AG04449 (cell line): ENCODE data around the gene MRPL51.
"Not testable (repeated sequence)": the region's sequence is repeated elsewhere in the genome, so short reads cannot be mapped to it uniquely, and the experiment has no call there.

ENCODE experiments used
- CTCF ChIA-PET: fragments of 350-600 bp; formaldehyde crosslinking; extraction: SDS; loops from one replicate; lab custom pipeline; 2021; ENCODE audit warnings: antibody characterized with exemption; lab: Yijun Ruan, JAX
- POLR2A ChIA-PET: fragments of 400-600, 350-600 bp; formaldehyde crosslinking; extraction: SDS; loops from one replicate; lab custom pipeline; 2020; ENCODE audit warnings: antibody characterized with exemption, inconsistent platforms; lab: Yijun Ruan, JAX
- DNase-seq: peaks from one replicate; pipeline ENCODE4 v3.0.0-alpha.2; 2010; ENCODE audit warnings: low read depth, low spot score
- H3K4me3 ChIP-seq: 2 replicates; pipeline ENCODE4 v1.5.1; 2011; ENCODE audit warnings: low read depth, mild to moderate bottlenecking, control low read depth, low read length
- TF ChIP-seq, protein P1 (sequence below): IDR thresholded peaks from one replicate; pipeline ENCODE4 v1.5.1; 2011; ENCODE audit warnings: mild to moderate bottlenecking, moderate library complexity, low read length, control low read depth, inconsistent platforms; ENCODE audit not compliant: insufficient read depth; ENCODE audit errors: missing control alignments

The MRPL51 gene

DNA sequence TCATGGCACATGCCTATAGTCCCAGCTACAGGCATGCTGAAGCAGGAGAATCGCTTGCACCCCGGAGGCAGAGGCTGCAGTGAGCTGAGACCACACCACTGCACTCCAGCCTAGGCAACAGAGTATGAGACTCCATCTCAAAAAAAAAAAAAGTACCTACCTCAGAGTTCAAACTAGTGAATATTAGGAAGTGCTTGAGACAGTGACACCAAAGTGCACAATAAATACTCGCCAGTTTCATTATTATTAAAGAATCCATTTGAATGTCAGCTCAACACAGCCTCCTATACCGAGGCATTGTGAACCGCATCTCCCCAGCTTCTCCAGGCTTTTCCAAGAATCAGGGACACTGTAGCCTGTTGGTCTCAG is 46.2 kb upstream of the MRPL51 start:
- CTCF ChIA-PET = interaction anchor here (0.6 to 8.6 kb wide), 7 partner anchors 10 to 119 kb away, joined by 3 to 235 read pairs (median 4); partner anchors contain the start of genes CD27 and IFFO1
- POLR2A ChIA-PET = interaction anchor here (1.1 to 8.1 kb wide), 7 partner anchors 11 to 312 kb away, joined by 3 to 359 read pairs (median 7); partner anchors contain the start of genes CDCA3, IFFO1, MRPL51 and USP5
- no peak for DNase-seq
- TF ChIP-seq, protein P1, sequence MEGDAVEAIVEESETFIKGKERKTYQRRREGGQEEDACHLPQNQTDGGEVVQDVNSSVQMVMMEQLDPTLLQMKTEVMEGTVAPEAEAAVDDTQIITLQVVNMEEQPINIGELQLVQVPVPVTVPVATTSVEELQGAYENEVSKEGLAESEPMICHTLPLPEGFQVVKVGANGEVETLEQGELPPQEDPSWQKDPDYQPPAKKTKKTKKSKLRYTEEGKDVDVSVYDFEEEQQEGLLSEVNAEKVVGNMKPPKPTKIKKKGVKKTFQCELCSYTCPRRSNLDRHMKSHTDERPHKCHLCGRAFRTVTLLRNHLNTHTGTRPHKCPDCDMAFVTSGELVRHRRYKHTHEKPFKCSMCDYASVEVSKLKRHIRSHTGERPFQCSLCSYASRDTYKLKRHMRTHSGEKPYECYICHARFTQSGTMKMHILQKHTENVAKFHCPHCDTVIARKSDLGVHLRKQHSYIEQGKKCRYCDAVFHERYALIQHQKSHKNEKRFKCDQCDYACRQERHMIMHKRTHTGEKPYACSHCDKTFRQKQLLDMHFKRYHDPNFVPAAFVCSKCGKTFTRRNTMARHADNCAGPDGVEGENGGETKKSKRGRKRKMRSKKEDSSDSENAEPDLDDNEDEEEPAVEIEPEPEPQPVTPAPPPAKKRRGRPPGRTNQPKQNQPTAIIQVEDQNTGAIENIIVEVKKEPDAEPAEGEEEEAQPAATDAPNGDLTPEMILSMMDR = no peak
- H3K4me3 ChIP-seq = 0 out of 2 replicates have a peak overlapping the region, but pooled peaks have one; percentile 6

DNA sequence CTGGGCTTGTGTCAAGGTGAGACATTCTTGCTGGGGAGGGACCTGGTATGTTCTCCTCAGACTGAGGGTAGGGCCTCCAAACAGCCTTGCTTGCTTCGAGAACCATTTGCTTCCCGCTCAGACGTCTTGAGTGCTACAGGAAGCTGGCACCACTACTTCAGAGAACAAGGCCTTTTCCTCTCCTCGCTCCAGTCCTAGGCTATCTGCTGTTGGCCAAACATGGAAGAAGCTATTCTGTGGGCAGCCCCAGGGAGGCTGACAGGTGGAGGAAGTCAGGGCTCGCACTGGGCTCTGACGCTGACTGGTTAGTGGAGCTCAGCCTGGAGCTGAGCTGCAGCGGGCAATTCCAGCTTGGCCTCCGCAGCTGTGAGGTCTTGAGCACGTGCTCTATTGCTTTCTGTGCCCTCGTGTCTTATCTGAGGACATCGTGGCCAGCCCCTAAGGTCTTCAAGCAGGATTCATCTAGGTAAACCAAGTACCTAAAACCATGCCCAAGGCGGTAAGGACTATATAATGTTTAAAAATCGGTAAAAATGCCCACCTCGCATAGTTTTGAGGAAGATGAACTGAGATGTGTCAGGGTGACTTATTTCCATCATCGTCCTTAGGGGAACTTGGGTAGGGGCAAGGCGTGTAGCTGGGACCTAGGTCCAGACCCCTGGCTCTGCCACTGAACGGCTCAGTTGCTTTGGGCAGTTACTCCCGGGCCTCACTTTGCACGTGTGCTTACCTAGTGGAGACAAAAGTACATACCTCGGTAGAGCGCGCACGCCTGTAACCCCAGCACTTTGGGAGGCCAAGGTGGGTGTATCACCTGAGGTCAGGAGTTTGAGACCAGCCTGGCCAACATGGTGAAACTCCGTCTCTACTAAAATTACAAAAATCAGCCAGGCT is 45.6 kb upstream of the MRPL51 start:
- ChIA-PET POLR2A (interaction anchor here (0.7 to 8.1 kb wide), 8 partner anchors 12 to 313 kb away, joined by 3 to 359 read pairs (median 6); partner anchors contain the start of genes CDCA3, IFFO1, MRPL51 and NOP2), CTCF (interaction anchor here (1.1 to 8.6 kb wide), 9 partner anchors 13 to 118 kb away, joined by 3 to 235 read pairs (median 4); partner anchors contain the start of genes CD27 and IFFO1)
- H3K4me3 ChIP-seq = peak overlapping the region; percentile 25
- no peak for DNase-seq
- TF ChIP-seq, protein P1 = no peak

DNA sequence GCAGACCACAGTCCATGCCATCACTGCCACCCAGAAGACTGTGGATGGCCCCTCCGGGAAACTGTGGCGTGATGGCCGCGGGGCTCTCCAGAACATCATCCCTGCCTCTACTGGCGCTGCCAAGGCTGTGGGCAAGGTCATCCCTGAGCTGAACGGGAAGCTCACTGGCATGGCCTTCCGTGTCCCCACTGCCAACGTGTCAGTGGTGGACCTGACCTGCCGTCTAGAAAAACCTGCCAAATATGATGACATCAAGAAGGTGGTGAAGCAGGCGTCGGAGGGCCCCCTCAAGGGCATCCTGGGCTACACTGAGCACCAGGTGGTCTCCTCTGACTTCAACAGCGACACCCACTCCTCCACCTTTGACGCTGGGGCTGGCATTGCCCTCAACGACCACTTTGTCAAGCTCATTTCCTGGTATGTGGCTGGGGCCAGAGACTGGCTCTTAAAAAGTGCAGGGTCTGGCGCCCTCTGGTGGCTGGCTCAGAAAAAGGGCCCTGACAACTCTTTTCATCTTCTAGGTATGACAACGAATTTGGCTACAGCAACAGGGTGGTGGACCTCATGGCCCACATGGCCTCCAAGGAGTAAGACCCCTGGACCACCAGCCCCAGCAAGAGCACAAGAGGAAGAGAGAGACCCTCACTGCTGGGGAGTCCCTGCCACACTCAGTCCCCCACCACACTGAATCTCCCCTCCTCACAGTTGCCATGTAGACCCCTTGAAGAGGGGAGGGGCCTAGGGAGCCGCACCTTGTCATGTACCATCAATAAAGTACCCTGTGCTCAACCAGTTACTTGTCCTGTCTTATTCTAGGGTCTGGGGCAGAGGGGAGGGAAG is 44.7 kb upstream of the MRPL51 start:
- ChIA-PET CTCF (interaction anchor here (0.5 to 8.6 kb wide), 17 partner anchors 11 to 202 kb away, joined by 3 to 235 read pairs (median 3); partner anchors contain the start of genes CD27, IFFO1, MRPL51 and NOP2), POLR2A (interaction anchor here (0.6 to 8.1 kb wide), 7 partner anchors 13 to 114 kb away, joined by 3 to 359 read pairs (median 7); partner anchors contain the start of genes IFFO1, MRPL51, NOP2 and VAMP1)
- not testable (repeated sequence) for DNase-seq
- TF ChIP-seq, protein P1 = peak; percentile 62
- peak overlapping the region; percentile 97 for H3K4me3 ChIP-seq

DNA sequence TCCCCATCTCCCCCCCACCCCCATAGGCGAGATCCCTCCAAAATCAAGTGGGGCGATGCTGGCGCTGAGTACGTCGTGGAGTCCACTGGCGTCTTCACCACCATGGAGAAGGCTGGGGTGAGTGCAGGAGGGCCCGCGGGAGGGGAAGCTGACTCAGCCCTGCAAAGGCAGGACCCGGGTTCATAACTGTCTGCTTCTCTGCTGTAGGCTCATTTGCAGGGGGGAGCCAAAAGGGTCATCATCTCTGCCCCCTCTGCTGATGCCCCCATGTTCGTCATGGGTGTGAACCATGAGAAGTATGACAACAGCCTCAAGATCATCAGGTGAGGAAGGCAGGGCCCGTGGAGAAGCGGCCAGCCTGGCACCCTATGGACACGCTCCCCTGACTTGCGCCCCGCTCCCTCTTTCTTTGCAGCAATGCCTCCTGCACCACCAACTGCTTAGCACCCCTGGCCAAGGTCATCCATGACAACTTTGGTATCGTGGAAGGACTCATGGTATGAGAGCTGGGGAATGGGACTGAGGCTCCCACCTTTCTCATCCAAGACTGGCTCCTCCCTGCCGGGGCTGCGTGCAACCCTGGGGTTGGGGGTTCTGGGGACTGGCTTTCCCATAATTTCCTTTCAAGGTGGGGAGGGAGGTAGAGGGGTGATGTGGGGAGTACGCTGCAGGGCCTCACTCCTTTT is 44.0 kb upstream of the MRPL51 start:
- ChIA-PET POLR2A (interaction anchor here (0.6 to 8.1 kb wide), 5 partner anchors 14 to 67 kb away, joined by 3 to 359 read pairs (median 21); partner anchors contain the start of genes IFFO1, NOP2 and VAMP1), CTCF (interaction anchor here (0.5 to 8.6 kb wide), 14 partner anchors 10 to 202 kb away, joined by 3 to 235 read pairs (median 3); partner anchors contain the start of genes IFFO1, MRPL51 and NOP2)
- DNase-seq = no peak
- TF ChIP-seq, protein P1 = no peak
- peak overlapping the region; percentile 97 for H3K4me3 ChIP-seq
